PC-3 (cell line): ENCODE results near the gene PSMB10.

Source experiments
- CTCF ChIP-seq: fragments of 300-600 bp; sonication (generic); conservative IDR thresholded peaks from 2 replicates; pipeline ENCODE4 v1.5.1; 2017; ENCODE audit warnings: antibody characterized with exemption, low read depth, mild to moderate bottlenecking, low read length
- EZH2 ChIP-seq: fragments of 300-600 bp; sonication (generic); IDR thresholded peaks from one replicate; pipeline ENCODE4 v1.6.1; 2017; ENCODE audit warnings: antibody characterized with exemption, mild to moderate bottlenecking, low read length; ENCODE audit not compliant: unreplicated experiment

- TF ChIP-seq CTCF (no peak), EZH2 (no peak)
Measured at GRCh38 chr16:67967183-67967957, 30.7 kb upstream of the PSMB10 start.
